Epithelial cell of proximal tubule (primary cell): Measurements from ENCODE around the gene GNA14. TPM values are rescaled to one million over a fixed set of nuclear protein-coding genes. Genes with fewer than 3 reads are reported as not detected.

Experiments
- DNase-seq: peaks from one replicate; pipeline ENCODE4 v3.0.0-alpha.2; 2011; ENCODE audit warnings: low read depth
- H3K4me3 ChIP-seq: 2 replicates; pipeline ENCODE4 v1.5.1; 2011; ENCODE audit warnings: low read depth, mild to moderate bottlenecking, low read length
- CTCF ChIP-seq: conservative IDR thresholded peaks from 2 replicates; pipeline ENCODE4 v1.5.1; 2012; ENCODE audit warnings: low read depth, mild to moderate bottlenecking, low read length
- total RNA-seq: library from RNA; depleted of rRNA; stranded (reverse); fragments of >200 nt; gene quantifications from 2 replicates; pipeline ENCODE4 v1.2.3, GENCODE V29; 2015

Gene GNA14
- total RNA-seq, 1 donor from 2014 or later: 0.12 TPM

- DNase-seq: no peak
- H3K4me3 ChIP-seq: no peak overlapping the region
- TF ChIP-seq CTCF: no peak
These were observed 65.6 kb downstream of the GNA14 start for GRCh38 chr9:77582525-77582924.

GRCh38 chr9:77575785-77576184, 72.3 kb downstream of the GNA14 start:
- DNase-seq: no peak
- no peak for TF ChIP-seq CTCF
- H3K4me3 ChIP-seq: no peak overlapping the region

- no peak for TF ChIP-seq CTCF
These were observed 78.8 kb downstream of the GNA14 start for GRCh38 chr9:77569335-77569734.

GRCh38 chr9:77563174-77563573, 84.9 kb downstream of the GNA14 start:
- DNase-seq: no peak
- no peak overlapping the region for H3K4me3 ChIP-seq
- TF ChIP-seq CTCF: no peak

More at GRCh38 chr9:77569335-77569734, 78.8 kb downstream of the GNA14 start:
- no peak overlapping the region for H3K4me3 ChIP-seq
- DNase-seq: no peak

- no peak overlapping the region for H3K4me3 ChIP-seq
- no peak for TF ChIP-seq CTCF
- DNase-seq: no peak
These were observed 85.9 kb downstream of the GNA14 start for GRCh38 chr9:77562019-77562748.

- TF ChIP-seq CTCF: no peak
- DNase-seq: no peak
- no peak overlapping the region for H3K4me3 ChIP-seq
These were observed 86.6 kb downstream of the GNA14 start for GRCh38 chr9:77561331-77562018.

GRCh38 chr9:77556396-77556795, 91.7 kb downstream of the GNA14 start:
- no peak overlapping the region for H3K4me3 ChIP-seq
- no peak for DNase-seq
- TF ChIP-seq CTCF: no peak
